Kidney capillary endothelial cell (primary cell): ENCODE measurements around the gene TTC28.

Source experiments
- DNase-seq: peaks from one replicate; pipeline ENCODE4 v3.0.0-alpha.2; 2018; ENCODE audit warnings: low spot score

Gene TTC28

DNA sequence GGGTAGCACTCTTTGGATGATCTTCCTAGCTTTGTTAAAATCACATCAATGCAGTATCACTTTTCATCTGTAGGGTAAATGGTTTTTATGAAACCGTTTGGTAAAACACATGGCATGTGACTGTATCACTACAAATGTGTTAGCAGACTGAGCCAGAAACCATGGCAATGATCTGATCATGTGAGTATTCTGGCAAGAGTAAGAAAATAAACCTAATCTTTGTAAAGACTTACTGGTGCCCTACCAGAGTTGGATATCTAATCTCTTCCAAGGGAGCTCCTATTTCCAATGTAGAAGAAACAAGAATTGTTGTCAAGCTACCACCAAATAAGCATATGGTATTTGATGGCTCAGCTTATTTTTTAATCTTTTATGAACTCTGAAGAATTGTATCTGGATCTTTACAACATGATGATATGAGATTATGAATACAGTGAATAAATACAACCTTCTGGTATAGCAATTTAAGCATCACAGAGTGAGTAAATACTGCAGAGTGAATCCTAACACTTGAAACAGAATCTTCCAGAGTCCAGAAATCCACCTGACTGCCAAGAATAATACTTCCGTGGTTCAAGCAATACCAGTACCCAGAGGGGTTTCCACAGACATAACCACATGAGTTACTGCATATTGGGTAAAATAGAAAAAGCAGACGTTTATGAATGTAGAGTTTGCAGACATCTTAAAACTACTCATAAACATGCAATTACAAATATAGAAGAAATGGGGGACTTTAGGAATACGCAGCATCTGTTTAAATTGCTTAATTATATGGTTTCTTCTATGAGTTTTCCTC lies 238.8 kb downstream of the TTC28 start:
- DNase-seq: no peak

DNA sequence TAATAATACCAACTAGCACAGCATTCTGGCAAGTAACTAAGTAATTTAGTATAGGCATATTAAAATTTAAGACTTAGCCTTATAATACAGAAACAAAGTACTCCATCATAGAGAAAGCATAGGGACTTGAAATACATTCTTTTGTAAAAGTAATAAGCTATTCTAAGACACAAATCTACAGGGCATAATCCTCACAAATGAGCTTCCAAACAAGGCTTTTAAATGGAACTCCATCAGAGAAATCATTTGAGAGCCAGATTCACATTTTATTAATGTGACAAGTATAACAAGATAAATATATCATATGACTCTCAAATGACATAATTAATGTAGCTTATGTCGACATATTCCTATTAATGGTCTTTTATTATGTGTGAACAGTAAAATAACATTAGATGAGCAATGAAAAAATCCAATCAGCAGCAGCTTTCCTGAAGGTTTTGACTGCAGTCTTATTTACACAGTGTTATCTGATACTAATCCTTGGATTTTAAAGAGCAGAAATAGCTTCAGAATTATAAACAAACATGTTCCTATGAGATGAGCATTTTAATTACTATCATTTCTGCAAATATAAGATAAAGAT lies 241.4 kb downstream of the TTC28 start:
- DNase-seq: no peak

- no peak for DNase-seq
Observed at GRCh38 chr22:28435982-28436381, 243.7 kb downstream of the TTC28 start.

DNA sequence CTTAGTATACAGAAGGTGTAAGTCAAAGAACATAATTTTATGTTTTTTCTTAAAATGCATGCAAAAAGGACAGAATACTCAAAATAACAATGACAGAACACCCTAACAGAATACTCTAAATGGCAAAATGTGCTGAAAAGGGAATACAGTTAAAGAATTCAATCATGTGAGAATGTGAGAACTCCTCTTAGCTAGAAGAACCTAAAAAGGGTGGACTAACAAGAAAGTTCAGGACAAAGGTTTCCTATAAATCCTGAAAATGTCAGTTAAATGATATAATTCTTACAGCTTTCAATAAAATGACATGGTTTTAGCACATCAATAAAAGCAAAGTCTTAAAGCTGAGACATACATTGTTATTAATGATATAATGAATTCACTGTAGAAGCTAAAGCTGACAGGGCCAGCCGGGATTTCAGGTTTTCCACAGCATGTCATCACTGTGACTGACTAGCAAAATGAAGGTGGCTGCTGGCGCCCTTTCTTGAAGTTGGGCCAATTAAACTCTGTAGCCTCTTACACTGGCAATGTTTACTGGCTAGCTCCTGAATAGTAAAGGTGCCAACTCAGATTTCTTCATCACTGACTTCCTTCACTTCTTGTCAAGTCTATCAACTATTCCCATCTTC lies 244.4 kb downstream of the TTC28 start:
- DNase-seq: no peak

- DNase-seq: no peak
Observed at GRCh38 chr22:28430466-28431025, 249.1 kb downstream of the TTC28 start.

GRCh38 chr22:28429711-28430110 lies 249.9 kb downstream of the TTC28 start:
- no peak for DNase-seq

- DNase-seq: no peak
Observed at GRCh38 chr22:28428271-28428670, 251.4 kb downstream of the TTC28 start.

- DNase-seq: no peak
Observed at GRCh38 chr22:28426346-28427132, 253.1 kb downstream of the TTC28 start.

GRCh38 chr22:28425211-28425610 lies 254.4 kb downstream of the TTC28 start:
- DNase-seq: no peak

DNA sequence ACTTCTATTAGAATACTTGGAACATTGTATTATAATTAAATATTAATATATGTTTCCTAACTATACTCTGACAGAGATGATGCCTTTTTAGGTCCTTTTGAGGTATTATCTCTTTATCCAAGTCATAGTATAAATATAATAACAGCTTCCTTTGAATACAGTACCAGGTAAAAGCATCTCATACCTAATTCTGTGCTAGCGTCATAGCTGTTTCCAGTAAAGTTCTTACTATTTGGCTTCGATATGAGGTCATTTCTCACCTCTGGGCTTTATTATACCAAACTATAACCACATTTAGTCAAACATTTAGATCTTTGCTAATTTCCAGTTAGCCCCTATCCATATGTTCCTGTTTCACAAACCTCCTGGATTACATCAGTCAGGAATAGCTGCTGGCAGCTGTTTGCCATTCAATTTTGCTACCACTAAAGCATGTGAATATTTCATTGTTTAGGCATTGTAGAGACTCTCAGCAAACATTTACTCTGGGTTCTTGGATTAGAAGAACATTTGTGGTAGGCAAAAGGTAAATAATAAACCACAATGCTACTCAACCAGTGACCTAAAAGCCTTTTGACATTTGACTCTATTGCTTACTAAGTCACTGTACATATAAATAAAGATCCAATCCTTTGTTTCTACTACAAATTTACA lies 255.1 kb downstream of the TTC28 start:
- DNase-seq: no peak

DNA sequence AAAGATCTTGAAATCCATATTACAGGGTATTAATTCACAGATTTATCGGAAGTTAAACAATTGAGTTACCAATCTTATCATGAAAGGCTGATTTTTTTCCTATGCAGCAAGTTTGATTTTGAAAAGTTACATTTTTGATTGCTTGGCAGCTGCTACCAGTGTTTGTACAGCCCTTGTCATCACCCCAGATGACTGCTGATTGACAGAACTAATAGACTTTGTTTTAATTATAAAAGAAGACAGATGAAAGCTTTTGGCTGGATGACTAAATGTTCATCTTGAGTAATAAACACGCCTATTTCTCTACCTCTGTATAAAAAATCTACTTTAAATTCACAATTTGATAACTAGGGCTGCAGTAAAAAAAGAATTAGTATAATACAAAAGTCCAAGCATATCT lies 259.7 kb downstream of the TTC28 start:
- DNase-seq: no peak

DNA sequence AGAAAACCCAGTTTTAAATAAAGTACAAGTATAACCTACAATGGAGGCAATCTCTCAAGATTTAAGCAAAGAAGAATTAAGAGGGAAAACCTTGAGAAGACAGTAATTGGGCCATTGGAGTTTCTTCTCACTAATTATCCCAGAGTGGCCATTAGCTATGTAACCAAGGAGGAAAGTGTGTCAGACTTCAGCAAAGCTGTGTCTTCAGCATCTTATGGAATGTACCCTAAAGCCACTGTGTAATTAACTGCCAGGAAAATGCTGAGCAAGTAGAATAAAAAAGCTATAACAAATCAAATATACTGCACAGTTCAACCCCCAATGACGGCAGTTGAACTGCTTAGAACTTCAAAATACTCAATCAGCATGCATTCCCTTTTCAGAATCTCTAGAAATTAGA lies 261.6 kb downstream of the TTC28 start:
- DNase-seq: no peak

- DNase-seq: no peak
Observed at GRCh38 chr22:28417431-28417830, 262.2 kb downstream of the TTC28 start.

DNA sequence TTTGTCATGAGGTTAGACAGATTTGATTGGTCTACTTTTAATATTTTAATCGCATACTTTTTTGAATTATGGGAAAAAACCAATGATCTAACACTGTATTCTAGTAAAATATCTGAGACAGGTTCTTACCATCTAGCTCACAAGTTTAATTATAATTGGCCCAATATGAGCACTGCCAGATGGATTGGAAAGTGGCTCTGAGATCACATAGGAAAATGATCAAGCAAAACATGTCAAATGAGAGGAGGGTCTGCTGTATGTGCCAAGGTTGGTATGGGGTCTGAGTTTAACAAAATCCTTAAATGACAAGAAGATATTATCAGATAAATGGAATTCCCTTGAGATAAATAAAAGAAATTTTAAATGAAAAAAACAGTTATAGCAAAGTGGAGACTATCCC lies 264.7 kb downstream of the TTC28 start:
- DNase-seq: no peak

DNA sequence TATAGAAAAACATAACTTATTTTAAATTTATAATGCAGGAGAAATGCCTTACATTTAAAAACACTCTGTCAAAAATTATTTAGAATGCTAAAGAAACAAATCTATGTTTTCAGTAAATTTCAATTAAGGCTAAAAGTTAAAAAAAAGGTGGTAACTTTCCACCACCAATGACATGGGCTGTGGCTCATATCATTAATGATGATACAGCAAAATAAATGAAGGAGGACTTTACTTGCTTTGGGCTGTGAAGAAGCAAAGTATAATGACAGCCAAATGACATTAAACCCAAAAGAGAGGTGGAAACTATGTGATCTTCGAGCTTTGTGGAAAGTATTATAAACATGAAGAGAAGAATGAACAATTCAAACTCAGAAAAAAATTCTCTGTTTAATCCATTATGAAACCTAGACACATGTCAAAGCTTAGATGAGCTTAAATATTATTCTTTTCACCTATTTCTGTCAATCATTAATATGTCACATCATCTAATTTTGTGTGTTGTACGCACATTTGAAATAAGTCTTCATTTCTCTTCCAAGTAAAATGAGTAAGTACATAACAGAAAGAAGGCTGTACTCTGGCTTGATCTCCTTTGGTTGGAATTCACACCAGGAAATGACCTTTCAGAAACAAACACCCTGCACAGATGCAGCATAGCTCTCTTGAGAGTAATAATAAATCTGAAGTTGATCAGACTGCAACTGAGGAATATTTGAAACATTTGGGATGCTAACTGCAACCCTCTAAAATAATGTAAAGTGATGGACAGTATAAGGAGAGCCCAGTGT lies 265.8 kb downstream of the TTC28 start:
- DNase-seq: no peak

GRCh38 chr22:28412109-28412508 lies 267.5 kb downstream of the TTC28 start:
- DNase-seq: no peak

GRCh38 chr22:28411125-28411524 lies 268.5 kb downstream of the TTC28 start:
- no peak for DNase-seq

GRCh38 chr22:28410050-28410816 lies 269.4 kb downstream of the TTC28 start:
- no peak for DNase-seq

DNA sequence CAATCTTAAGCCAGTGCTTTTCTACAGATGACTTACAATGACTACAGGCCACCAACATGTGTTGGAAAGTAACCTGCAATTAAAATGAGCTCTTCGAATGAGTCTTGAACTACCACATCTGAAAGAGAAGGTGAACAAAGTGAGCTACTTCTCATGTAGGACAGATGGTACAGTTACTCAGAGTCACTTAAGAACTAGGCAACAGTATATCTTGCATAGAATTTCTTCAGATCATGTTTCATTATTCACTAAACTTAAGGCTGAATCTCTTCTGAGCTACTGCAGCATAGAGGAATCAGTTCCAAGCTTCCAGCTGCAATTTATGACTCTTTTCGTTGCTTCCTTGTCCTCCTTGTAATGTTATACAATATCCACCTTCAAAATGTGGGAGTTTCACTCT lies 270.9 kb downstream of the TTC28 start:
- DNase-seq: no peak

- no peak for DNase-seq
Observed at GRCh38 chr22:28407645-28408044, 272.0 kb downstream of the TTC28 start.
